Renal cortical epithelial cell (primary cell): ENCODE measurements around the gene C1QL1. TPM values are rescaled to one million over a fixed set of nuclear protein-coding genes. Genes with fewer than 3 reads are reported as not detected.

ENCODE experiments used
- DNase-seq: peaks from one replicate; pipeline ENCODE4 v3.0.0-alpha.2; 2011; ENCODE audit warnings: low read depth
- total RNA-seq: library from RNA; depleted of rRNA; stranded (reverse); fragments of >200 nt; gene quantifications from 2 replicates; pipeline ENCODE4 v1.2.3, GENCODE V29; 2014

Gene C1QL1
- total RNA-seq, 1 donor from 2014 or later, result 0.45 TPM

DNA sequence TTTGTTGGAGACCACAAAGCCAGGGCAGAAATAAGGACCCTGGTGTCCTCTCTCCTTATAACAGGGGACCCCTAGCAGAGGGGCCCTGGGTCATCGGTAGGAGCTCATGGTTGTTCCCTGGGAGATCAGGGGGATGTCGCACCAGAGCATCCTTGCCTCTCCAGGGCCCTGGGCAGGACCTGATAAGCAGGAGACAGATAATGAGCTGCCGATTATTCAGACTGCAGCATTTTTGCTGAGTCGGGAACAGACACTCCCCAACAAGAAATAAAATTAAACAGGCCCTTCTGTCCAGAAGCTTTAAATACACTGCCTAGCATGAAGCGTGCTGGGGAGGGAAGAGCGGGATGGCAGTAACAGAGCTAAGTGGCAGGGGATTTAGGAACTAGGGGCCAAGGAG lies 37.4 kb downstream of the C1QL1 start:
- DNase-seq, result no peak

GRCh38 chr17:44928950-44929720 lies 39.0 kb downstream of the C1QL1 start:
- no peak for DNase-seq

GRCh38 chr17:44928136-44928535 lies 40.0 kb downstream of the C1QL1 start:
- no peak for DNase-seq

GRCh38 chr17:44927696-44928095 lies 40.4 kb downstream of the C1QL1 start:
- no peak for DNase-seq

DNA sequence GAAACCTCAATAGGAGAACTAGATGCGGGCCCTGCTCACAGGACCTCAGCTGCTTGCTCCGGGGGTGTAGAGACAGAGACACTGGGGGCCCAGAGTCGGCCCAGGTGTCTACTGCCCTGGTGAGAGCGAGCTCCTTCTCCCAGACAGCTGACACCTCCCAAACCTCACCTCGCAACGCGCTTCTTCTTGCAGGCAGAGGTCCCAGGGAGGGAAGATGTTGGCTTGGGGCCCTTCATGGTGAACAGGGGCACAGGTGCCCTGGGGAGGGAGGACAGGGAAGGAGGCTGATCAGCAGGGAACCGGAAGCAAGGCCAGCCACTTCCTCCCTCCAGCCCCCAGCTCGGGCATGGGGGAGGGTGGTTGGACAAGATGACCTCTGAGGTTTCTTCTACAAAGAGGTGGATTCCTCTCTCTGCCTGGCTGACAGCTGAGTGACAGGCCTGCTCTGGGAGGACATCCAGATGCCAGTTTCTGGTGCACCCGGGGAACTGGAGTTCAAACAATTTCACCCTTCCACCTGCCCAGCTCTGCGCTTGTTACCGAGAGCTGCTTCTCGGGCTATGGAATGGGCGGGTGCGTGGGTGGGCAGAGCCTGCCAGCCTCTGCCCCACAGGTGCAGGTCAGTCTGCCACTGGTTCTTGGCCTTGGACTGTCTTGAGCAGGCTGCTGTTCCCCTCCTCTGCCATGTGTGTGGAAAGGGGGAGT lies 41.1 kb downstream of the C1QL1 start:
- DNase-seq, result no peak

DNA sequence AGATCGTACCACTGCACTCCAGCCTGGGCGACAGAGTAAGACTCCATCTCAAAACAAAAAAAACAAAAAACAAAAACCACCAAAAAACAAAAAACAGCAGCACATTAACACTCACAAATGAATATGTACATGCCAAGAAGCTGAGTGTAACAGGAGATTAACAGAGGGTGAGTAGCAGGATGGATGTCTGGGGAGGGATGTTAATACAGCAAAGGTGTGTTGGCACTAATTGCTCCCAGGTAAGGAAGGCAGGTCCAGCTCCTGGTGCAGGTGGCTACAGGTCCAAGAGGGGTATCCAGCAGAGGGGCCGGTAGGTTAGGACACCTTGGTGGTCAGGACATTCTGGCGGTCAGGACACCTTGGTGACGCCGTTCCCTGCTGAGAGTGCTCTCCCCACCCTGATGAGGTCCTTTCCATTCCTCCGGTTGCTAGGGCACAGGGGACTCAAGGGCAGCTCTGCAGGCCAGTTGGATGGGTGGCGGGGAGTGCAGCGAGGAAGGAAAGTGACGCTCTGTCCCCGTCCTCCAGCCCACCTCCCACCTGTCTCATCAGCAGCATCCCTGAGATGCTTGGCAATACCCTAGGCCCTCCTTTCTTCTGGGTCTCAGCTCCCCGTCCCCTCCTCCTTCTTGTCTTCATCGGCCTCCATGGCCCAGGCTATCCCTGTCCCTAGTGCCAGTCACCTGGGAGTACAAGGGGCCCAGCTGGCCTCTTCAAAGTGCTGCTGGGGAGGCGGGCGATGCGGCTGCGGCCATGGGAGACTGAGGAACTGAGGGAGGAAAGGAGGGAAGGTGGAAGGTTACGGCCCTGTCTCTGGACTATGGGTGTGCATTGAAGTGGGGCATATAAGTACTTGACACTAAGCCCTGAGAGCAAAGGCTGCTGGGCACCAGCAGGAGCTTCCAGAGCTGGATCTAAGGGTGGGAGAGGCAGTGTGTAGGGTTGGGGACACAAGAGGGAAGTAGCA lies 42.1 kb downstream of the C1QL1 start:
- DNase-seq, result no peak

DNA sequence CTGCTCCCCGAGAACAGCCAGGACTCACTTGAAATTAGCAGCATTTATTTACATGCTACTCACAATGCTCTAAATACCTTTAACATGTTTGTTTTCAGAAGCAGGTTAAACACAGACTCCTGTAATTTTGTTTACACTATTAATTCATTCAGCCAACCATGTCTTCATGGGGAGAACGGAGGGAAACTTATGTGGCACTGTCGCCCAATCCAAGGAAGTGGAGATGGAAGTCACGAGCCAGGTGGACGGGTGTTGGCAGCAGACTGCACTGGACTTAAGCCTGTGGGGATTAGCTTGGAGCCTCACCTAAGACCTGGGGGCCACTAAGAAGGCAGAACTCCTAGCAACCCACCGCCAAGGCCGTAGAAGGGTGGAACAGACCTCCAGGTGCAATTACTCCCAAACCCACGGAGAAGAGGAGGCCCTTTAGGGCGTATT lies 44.0 kb downstream of the C1QL1 start:
- no peak for DNase-seq

- no peak for DNase-seq
Measured at GRCh38 chr17:44922746-44923470, 45.2 kb downstream of the C1QL1 start.

DNA sequence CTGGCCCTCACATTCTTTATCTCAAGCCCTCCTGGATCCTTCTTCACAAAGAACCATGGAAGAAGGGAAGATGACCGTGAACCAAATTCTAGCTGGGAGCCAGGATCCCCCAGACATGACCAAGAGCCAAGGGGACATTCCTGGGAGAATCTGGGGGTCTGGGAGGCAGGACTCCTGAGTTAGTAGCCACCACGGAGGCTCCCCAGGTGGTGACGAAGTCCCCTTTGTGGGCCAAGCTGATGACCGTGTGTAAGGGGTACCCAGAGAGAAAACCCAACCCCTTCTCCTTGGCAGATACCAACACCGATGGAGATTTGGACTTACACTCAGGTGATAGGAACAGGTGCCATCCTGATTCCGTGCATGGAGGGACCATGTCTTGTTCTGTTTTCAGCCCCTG lies 46.0 kb downstream of the C1QL1 start:
- DNase-seq, result no peak

- no peak for DNase-seq
Measured at GRCh38 chr17:44921122-44921882, 46.8 kb downstream of the C1QL1 start.

GRCh38 chr17:44920565-44920940 lies 47.5 kb downstream of the C1QL1 start:
- DNase-seq, result no peak

DNA sequence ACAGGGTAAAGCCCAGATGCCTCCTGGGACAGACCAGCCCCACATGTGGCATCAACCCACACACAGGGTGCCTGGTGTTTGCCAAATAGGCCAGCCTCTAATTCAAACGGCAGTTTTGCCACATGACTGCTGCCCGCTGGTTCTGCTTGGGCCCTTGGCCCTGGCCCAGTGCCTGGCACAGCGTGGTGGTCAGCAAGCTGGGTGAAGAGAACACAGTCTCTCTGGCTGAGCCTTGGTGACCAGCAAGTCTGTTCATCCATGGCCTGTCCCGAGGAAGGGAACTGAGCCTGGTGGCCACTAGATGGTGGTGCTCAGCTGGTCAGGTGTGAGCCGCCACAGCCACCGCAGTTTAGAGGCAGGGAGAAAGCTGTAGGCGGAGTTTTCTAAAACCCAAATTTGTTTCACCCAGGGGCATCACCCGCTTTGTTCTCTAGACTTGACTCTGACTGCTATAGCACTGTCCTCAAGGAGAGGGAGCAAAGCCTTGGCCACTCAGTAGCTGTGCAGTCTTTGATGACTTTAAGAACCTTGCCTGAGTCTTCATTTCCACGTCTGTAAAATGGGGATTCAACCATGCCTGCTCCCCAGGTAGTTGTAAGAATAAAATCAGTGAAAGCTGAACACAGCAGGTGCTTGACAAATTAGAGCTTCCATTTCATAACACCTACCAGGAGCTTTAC lies 48.1 kb downstream of the C1QL1 start:
- peak; percentile 72 for DNase-seq

DNA sequence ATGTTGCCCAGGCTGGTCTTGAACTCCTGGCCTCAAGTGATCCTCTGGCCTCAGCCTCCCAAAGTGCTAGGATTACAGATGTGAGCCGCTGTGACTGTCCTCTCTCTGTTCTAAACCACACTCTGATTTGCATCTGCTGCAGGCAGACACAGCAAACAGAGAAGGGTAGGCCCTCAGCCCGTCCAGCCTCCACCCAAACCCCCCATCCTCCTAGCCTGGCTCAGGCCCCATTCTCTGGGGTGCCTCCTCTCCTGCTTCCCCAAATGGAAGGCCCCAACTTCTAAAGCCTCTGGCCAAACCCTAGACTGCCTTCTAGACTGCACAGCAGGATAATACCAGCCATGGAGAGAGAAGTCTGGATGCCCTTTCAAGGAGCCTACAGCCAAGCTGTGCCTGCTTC lies 48.7 kb downstream of the C1QL1 start:
- DNase-seq, result no peak

DNA sequence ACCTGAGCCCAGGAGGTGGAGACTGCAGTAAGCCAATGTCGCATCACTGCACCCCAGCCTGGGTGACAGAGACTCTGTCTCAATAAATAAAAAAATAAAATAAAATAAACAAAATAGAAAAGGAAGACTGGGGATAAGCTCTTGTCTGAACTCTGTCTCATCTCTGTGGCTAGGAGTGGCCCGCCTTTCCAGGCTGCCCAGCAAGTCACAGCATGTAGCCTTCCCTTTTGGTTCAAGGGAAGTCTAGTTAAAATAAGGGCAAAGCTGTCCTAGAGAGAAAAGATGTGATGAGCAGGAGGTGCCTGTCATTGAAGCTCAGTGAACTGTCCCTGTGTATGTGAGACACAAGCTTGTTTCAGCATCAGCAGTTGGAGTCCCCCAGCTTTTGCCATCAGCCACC lies 50.1 kb downstream of the C1QL1 start:
- DNase-seq, result no peak

DNA sequence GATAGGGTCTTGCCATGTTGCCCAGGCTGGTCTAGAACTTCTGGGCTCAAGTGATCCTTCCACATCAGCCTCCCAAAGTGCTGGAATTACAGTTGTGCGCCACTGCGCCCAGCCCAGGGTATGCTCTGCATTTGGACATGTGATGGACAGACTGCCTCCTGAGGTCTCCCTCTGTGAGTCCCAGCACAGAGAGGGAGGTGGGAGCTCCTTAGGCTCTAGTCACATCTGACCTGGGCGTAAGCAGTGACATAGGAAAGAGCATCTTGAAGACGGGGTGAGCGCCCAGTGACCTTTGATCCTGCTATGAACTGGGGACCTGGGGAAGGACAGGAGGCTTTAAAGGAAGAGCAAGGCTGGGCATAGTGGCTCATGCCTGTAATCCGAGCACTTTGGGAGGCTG lies 50.6 kb downstream of the C1QL1 start:
- no peak for DNase-seq

DNA sequence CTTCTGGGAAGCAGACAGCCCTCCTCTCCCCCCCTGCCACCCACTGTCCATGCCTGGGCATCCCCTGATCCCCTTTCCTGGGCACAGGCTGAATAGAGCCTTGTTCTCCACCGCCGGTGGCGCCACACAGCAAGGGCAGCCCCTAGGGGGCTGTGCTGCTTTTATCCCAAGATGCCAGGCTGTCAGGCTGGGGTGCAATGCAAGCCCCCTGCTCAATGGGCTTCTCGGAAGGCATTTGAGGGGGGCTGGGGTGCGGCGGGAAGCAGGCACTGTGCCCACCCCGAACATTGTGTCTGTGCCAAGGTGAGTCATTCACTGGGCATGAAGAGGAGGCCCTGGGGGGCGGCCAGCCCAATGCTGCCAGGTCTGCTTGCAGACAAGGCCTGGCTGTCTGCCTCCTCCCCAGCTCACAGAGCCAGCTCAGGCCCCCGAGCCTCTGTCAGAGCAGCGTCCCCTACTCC lies 51.3 kb downstream of the C1QL1 start:
- DNase-seq, result peak; percentile 67

DNA sequence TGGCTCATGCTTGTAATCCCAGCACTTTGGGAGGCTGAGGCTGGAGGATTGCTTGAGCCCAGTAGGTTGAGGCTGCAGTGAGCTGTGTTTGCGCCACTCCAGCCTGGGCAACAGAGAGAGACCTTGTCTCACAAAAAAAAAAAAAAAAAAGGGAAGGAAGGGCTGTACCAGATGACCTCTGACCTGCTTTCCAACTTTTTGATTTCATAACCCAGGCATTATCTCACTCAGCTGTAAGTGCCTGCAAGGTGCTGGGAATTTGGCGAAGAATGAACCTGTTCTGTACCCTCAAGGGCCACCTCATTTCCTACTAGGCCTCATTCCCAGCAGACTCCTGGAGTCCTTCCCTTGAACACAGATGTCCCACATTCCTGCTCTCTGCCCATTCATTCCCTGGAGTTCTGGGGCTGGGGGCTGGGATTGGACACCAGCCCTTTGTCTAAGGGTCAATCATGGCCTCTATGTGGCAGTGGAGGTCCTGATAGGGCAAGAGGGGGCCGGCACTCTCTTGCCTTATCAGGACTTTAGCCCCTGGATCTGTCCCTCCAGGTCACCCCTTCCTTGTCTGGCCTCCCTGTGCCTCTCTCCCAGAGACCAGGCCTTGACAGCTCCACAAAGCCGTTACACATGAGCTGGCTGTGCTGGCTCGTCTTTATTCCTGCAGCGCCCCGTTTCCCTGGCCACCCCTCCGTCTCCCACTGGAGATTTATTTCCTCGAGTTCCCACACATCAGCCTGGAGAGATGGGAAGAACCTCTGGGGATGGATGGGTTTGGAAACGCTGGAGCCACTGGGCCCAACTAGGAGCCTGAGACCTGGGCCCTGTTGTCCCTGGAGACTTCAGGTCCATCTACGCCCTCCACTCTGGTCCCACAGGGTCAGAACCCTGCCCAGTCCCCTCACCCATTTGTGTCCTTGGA lies 52.0 kb downstream of the C1QL1 start:
- no peak for DNase-seq

GRCh38 chr17:44915321-44915726 lies 52.8 kb downstream of the C1QL1 start, which contains the start of gene GFAP:
TSS of gene GFAP (minus strand) at chr17:44915500. CDS start at chr17:44915486, 14 bp downstream.
- no peak for DNase-seq
